Measurements from ENCODE around the gene ATG16L1.

Gene ATG16L1

DNA sequence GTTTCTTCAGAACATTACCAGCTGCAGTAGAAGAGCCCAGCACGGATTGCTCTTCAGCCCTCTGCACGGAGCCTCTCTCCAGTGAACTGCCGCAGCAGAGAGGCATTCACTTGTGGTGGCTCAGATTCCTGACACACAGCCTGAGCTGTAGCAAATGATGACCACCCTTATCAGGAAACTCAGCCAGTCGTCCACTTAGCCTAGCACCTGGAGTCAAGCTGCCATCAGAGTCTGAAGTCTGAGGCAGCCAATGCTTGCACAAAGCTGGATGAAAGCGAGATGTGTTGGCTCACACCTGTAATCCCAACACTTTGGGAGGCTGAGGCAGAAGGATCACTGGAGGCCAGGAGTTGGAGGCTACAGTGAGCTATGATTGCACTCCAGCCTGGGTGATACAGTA is 44.4 kb downstream of the ATG16L1 start:
- H3K4me3 ChIP-seq (ENCODE audit: low read depth, low read length), result no peak overlapping the region
- no peak for DNase-seq (ENCODE audit: low read depth)
- TF ChIP-seq, protein P1, sequence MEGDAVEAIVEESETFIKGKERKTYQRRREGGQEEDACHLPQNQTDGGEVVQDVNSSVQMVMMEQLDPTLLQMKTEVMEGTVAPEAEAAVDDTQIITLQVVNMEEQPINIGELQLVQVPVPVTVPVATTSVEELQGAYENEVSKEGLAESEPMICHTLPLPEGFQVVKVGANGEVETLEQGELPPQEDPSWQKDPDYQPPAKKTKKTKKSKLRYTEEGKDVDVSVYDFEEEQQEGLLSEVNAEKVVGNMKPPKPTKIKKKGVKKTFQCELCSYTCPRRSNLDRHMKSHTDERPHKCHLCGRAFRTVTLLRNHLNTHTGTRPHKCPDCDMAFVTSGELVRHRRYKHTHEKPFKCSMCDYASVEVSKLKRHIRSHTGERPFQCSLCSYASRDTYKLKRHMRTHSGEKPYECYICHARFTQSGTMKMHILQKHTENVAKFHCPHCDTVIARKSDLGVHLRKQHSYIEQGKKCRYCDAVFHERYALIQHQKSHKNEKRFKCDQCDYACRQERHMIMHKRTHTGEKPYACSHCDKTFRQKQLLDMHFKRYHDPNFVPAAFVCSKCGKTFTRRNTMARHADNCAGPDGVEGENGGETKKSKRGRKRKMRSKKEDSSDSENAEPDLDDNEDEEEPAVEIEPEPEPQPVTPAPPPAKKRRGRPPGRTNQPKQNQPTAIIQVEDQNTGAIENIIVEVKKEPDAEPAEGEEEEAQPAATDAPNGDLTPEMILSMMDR (IDR thresholded peaks at IDR 0.05; ENCODE audit: low read depth, low read length, missing control alignments), result no peak

DNA sequence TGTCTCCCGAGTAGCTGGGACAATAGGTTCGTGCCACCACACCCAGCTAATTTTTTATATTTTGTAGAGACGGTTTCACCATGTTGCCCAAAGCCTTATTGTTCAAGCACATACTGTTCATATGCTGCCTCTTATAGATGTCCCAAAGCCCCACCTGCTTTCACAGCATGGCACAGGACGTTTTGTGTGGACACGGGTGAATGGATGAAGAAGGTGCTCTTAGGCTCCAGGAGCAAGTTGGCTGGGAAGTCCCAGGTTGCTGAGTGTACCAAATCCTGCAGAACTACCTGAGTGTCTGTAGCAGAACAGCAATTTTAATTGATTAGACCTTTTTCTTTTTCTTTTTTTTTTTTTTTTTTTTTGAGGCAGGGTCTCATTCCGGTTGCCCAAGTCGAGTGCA is 45.6 kb downstream of the ATG16L1 start:
- no peak for DNase-seq (ENCODE audit: low read depth)
- TF ChIP-seq, protein P1 (IDR thresholded peaks at IDR 0.05; ENCODE audit: low read depth, low read length, missing control alignments), result no peak

GRCh38 chr2:233300401-233300800 is 48.9 kb downstream of the ATG16L1 start:
- TF ChIP-seq, protein P1 (IDR thresholded peaks at IDR 0.05; ENCODE audit: low read depth, low read length, missing control alignments), result no peak
- no peak for DNase-seq (ENCODE audit: low read depth)
- no peak overlapping the region for H3K4me3 ChIP-seq (ENCODE audit: low read depth, low read length)

More for the DNA sequence above, 45.6 kb downstream of the ATG16L1 start:
- no peak overlapping the region for H3K4me3 ChIP-seq (ENCODE audit: low read depth, low read length)

- TF ChIP-seq, protein P1 (IDR thresholded peaks at IDR 0.05; ENCODE audit: low read depth, low read length, missing control alignments), result no peak
- DNase-seq (ENCODE audit: low read depth), result no peak
- no peak overlapping the region for H3K4me3 ChIP-seq (ENCODE audit: low read depth, low read length)
Observed at GRCh38 chr2:233301248-233301647, 49.8 kb downstream of the ATG16L1 start.

GRCh38 chr2:233301811-233302210 is 50.3 kb downstream of the ATG16L1 start:
- no peak overlapping the region for H3K4me3 ChIP-seq (ENCODE audit: low read depth, low read length)
- TF ChIP-seq, protein P1 (IDR thresholded peaks at IDR 0.05; ENCODE audit: low read depth, low read length, missing control alignments), result no peak
- no peak for DNase-seq (ENCODE audit: low read depth)

DNA sequence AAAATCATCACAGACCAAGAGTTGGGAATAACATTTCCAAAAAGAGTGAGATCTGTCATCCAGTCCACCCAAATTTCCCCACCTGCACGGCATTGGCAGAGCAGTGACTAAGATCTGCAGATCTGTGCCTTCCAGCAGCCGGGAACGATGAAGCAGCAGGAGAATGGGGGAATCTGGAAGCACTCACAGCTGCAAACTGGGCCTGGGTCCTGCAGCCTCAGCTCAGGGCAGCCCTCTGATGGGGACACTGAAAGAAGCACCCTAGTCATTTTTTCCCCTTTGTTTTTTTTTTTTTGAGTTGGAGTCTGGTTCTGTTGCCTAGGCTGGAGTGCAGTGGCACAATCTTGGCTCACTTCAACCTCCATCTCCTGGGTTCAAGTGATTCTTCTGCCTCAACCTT is 51.8 kb downstream of the ATG16L1 start:
- no peak for DNase-seq (ENCODE audit: low read depth)
- TF ChIP-seq, protein P1 (IDR thresholded peaks at IDR 0.05; ENCODE audit: low read depth, low read length, missing control alignments), result no peak
- no peak overlapping the region for H3K4me3 ChIP-seq (ENCODE audit: low read depth, low read length)

- no peak within 1 kb of the TSS for H3K4me3 ChIP-seq (ENCODE audit: low read depth, low read length)
- TF ChIP-seq, protein P1 (IDR thresholded peaks at IDR 0.05; ENCODE audit: low read depth, low read length, missing control alignments), result no peak
- no peak for DNase-seq (ENCODE audit: low read depth)
Observed at GRCh38 chr2:233307565-233307964, 56.1 kb downstream of the ATG16L1 start, which contains the start of gene SAG. Gene SAG, plus strand, starts transcription at chr2:233307816. Its CDS starts 1,374 bp downstream, at chr2:233309190.
